Uterus (tissue), 2 donors: Measurements from ENCODE around the gene F2.

ENCODE experiments used
- POLR2A ChIP-seq, 2 donors: fragments of 450-650 bp; IDR thresholded peaks; one replicate each; pipeline ENCODE4 v1.6.1; 2016; ENCODE audit warnings: antibody characterized with exemption in 2 of 2, mild to moderate bottlenecking in 1 of 2, moderate library complexity in 1 of 2
- TF ChIP-seq, protein P1 (sequence below), 4 experiments: fragments of 200-600 bp in 2 of 4; fragments of 450-650 bp in 2 of 4; sonication (generic) in 2 of 4; IDR thresholded peaks; one replicate each; pipeline ENCODE4 v1.5.1; 2016 to 2019; ENCODE audit warnings: antibody characterized with exemption in 4 of 4, mild to moderate bottlenecking in 2 of 4, moderate library complexity in 1 of 4

DNA sequence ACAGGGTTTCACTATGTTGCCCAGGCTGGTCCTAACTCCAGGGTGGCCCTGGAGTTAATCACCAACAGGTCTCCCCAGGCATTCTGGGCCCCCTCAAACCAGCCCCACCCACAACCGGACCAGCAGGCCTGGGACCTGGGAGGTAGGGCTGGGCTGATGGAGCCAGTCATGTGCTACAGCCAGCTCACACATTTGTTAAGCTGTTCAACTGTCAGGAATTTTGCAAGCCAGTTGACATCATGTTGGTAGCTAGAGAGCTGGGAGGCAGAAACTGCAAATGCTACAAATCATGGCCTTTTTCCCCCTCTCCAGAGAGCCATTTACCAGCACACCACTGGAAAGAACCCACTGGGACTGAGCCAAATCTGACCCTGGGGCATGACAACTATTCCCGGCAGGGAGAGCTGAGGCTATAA is 25.4 kb upstream of the F2 start:
- no peak for TF ChIP-seq POLR2A (IDR thresholded peaks at IDR 0.05)
- TF ChIP-seq, protein P1, sequence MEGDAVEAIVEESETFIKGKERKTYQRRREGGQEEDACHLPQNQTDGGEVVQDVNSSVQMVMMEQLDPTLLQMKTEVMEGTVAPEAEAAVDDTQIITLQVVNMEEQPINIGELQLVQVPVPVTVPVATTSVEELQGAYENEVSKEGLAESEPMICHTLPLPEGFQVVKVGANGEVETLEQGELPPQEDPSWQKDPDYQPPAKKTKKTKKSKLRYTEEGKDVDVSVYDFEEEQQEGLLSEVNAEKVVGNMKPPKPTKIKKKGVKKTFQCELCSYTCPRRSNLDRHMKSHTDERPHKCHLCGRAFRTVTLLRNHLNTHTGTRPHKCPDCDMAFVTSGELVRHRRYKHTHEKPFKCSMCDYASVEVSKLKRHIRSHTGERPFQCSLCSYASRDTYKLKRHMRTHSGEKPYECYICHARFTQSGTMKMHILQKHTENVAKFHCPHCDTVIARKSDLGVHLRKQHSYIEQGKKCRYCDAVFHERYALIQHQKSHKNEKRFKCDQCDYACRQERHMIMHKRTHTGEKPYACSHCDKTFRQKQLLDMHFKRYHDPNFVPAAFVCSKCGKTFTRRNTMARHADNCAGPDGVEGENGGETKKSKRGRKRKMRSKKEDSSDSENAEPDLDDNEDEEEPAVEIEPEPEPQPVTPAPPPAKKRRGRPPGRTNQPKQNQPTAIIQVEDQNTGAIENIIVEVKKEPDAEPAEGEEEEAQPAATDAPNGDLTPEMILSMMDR (IDR thresholded peaks at IDR 0.05) = no peak
